IMR-90 (cell line): ENCODE measurements around the gene OCEL1.

Experiments
- BHLHE40 ChIP-seq: fragments of 150-350 bp; IDR thresholded peaks from 2 replicates; pipeline ENCODE4 v1.6.1; 2016; ENCODE audit warnings: mild to moderate bottlenecking, low read depth, low read length
- FOS ChIP-seq: fragments of 150-350 bp; IDR thresholded peaks from 2 replicates; pipeline ENCODE4 v1.6.1; 2016; ENCODE audit warnings: low read depth, low read length
- MAFK ChIP-seq: IDR thresholded peaks from 2 replicates; pipeline ENCODE4 v1.6.1; 2012; ENCODE audit warnings: low read depth, low read length, improper control_type of control experiment
- MXI1 ChIP-seq: IDR thresholded peaks from 2 replicates; pipeline ENCODE4 v1.6.1; 2012; ENCODE audit warnings: low read depth, mild to moderate bottlenecking, low read length, moderate library complexity, borderline replicate concordance
- NFE2L2 ChIP-seq: fragments of 150-350 bp; IDR thresholded peaks from 2 replicates; pipeline ENCODE4 v1.6.1; 2016; ENCODE audit warnings: low read depth, mild to moderate bottlenecking, low read length
- POLR2A ChIP-seq: IDR thresholded peaks from 2 replicates; pipeline ENCODE4 v1.6.1; 2012; ENCODE audit warnings: mild to moderate bottlenecking, low read depth, low read length
- RAD21 ChIP-seq: IDR thresholded peaks from 2 replicates; pipeline ENCODE4 v1.6.1; 2012; ENCODE audit warnings: low read length, improper control_type of control experiment
- RFX5 ChIP-seq: IDR thresholded peaks from 2 replicates; pipeline ENCODE4 v1.8.0; 2012; ENCODE audit warnings: low read depth, mild to moderate bottlenecking, low read length, moderate library complexity
- SMC3 ChIP-seq: fragments of 150-350 bp; IDR thresholded peaks from 2 replicates; pipeline ENCODE4 v1.6.1; 2016; ENCODE audit warnings: low read depth, mild to moderate bottlenecking, antibody characterized with exemption, low read length, moderate library complexity
- TF ChIP-seq, protein P1 (sequence below): conservative IDR thresholded peaks from 2 replicates; pipeline ENCODE4 v1.5.1; 2012; ENCODE audit warnings: mild to moderate bottlenecking, low read depth, low read length, improper control_type of control experiment
- TF ChIP-seq, protein P2 (sequence below): fragments of 150-350 bp; IDR thresholded peaks from 2 replicates; pipeline ENCODE4 v1.6.1; 2017; ENCODE audit warnings: mild to moderate bottlenecking, antibody characterized with exemption, low read length, low read depth

DNA sequence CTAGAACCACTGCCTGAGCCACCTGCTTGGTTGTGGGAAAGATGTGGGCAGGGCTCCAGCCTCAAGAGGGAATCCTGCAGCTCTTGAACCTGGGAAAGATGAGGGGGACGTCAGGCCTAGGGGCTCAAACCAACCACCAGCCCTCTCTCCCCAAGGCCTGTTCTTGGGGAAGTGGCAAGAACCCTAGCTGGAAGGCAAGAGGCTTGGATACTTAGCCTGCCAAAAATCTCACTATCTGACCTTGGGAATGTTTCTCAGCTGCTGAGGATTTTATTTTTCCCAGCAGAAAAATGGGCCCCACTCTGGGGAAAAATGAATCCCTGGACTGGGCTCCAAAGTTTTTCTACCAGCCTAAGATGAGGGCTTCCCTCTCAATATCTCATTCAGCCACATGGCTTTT is 33.9 kb downstream of the OCEL1 start:
- TF ChIP-seq POLR2A (no peak), SMC3 (no peak), FOS (no peak), MAFK (no peak), RAD21 (no peak), NFE2L2 (no peak), BHLHE40 (no peak), MXI1 (no peak), RFX5 (no peak)
- TF ChIP-seq, protein P1, sequence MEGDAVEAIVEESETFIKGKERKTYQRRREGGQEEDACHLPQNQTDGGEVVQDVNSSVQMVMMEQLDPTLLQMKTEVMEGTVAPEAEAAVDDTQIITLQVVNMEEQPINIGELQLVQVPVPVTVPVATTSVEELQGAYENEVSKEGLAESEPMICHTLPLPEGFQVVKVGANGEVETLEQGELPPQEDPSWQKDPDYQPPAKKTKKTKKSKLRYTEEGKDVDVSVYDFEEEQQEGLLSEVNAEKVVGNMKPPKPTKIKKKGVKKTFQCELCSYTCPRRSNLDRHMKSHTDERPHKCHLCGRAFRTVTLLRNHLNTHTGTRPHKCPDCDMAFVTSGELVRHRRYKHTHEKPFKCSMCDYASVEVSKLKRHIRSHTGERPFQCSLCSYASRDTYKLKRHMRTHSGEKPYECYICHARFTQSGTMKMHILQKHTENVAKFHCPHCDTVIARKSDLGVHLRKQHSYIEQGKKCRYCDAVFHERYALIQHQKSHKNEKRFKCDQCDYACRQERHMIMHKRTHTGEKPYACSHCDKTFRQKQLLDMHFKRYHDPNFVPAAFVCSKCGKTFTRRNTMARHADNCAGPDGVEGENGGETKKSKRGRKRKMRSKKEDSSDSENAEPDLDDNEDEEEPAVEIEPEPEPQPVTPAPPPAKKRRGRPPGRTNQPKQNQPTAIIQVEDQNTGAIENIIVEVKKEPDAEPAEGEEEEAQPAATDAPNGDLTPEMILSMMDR = no peak
- TF ChIP-seq, protein P2, sequence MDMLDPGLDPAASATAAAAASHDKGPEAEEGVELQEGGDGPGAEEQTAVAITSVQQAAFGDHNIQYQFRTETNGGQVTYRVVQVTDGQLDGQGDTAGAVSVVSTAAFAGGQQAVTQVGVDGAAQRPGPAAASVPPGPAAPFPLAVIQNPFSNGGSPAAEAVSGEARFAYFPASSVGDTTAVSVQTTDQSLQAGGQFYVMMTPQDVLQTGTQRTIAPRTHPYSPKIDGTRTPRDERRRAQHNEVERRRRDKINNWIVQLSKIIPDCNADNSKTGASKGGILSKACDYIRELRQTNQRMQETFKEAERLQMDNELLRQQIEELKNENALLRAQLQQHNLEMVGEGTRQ = no peak
